Natural killer cell treated with Interleukin-12 subunit alpha and Interleukin-12 subunit beta and Interleukin-15 and Interleukin-18, amount 100 ng/mL, for 72 hours (primary cell): ENCODE measurements around the gene TEX44. TPM values are rescaled to one million over a fixed set of nuclear protein-coding genes. Genes with fewer than 3 reads are reported as not detected.

ENCODE experiments used
- ATAC-seq, 2 donors: fragments of 150-1000 bp; cut with Tn5 transposase in 1 of 2; sonication (Bioruptor Pico), chemical (Tn5 transposase) in 1 of 2; 2 replicates each; pipeline ENCODE4 v1.10.0; 2021
- DNase-seq: peaks from one replicate; pipeline ENCODE4 v3.0.0; 2022; ENCODE audit warnings: low spot score
- H3K27ac Mint-ChIP-seq, 2 donors: 1 replicate in 1 of 2; 2 replicates in 1 of 2; pipeline ENCODE4 v1.8.0; 2022; ENCODE audit warnings: mixed read lengths in 2 of 2, mild to moderate bottlenecking in 1 of 2, moderate library complexity in 1 of 2
- H3K27me3 Mint-ChIP-seq, 2 donors: 1 replicate in 1 of 2; 2 replicates in 1 of 2; pipeline ENCODE4 v1.8.0; 2022; ENCODE audit warnings: mixed read lengths in 2 of 2
- H3K36me3 Mint-ChIP-seq: one replicate; pipeline ENCODE4 v1.8.0; 2022; ENCODE audit warnings: mixed read lengths
- H3K4me1 Mint-ChIP-seq, 2 donors: 1 replicate in 1 of 2; 2 replicates in 1 of 2; pipeline ENCODE4 v1.8.0; 2022; ENCODE audit warnings: low read depth in 2 of 2, mixed read lengths in 2 of 2, mild to moderate bottlenecking in 1 of 2
- H3K4me3 Mint-ChIP-seq: one replicate; pipeline ENCODE4 v1.8.0; 2022; ENCODE audit warnings: mixed read lengths
- H3K9me3 Mint-ChIP-seq: 2 replicates; pipeline ENCODE4 v1.8.0; 2022; ENCODE audit warnings: mixed read lengths
- total RNA-seq, 2 donors: library from RNA; stranded (reverse); gene quantifications; one replicate each; pipeline ENCODE4 v1.2.3, GENCODE V29; 2022

Gene TEX44
- total RNA-seq, 2 donors from 2014 or later: not detected

DNA sequence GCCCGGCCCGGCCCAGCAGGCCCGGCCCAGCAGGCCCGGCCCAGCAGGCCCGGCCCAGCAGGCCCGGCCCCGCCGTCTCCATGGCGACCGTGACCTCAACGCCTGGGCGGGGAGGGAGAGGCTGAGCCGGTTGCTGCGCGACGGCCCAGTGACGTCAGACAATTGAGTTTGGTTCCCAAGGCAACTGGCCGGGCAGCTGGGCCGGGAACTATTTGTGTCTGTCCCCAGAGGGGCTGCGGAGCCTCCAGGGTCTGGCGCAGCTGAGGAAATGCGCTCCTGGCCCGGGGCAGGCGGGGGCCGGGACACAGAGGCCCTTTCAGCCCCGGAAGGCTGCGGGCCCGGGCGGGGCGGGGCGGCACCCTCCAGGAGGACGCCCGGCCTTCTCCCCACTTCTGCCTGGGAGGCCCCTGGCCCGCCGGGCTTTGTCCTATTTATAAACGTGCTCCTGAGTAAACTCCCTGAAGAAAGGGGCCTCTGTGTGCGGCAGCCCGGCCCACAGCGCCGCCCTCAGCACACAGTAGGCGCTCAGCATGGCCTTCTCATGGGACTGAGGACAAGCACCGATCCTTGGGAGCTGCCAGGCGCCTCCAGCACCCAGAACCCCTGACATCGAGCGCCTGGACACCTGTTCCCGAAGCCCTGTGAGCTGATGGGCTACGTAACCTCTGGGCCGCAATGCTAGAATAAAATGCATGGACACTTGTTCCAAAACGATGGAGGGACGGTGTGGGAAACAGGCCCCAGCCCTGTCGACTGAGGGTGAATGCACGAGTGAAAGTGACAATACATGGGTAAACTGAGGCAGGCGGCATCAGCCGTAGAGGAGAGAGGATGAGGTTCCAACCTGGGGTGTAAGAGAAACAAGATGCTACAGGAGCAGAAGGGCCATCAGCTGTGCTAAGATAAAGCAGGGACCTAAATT lies 12.3 kb downstream of the TEX44 start:
- H3K4me1 Mint-ChIP-seq: peaks cover 0 to 8% of the 10 kb centered on the region in 2 donors

DNA sequence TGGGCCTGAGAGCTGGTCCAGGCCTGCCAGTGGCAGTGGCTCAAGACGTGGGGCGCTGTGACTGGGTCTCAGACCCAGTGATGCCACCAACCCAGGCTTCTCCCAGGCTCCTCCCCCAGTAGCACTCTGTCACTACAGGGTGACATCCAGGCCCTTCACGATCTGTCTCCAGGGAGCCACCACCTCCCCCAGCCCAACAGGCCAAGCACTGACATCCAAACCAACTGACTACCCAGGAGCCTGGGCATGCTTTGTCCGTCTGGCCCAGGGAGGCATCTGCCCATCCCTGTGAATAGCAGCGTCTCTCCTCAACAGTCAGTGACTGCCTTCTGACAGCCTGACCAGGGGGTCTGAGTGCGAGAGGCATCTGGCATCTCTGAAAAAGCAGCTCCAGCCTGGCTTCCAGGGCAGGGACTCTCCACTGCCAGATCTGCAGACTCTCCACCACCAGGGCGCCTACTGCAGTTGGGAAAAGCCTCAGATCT lies 13.0 kb downstream of the TEX44 start:
- ATAC-seq: no peak
- DNase-seq: no peak
- H3K27me3 Mint-ChIP-seq: peaks cover 0 to 2% of the 10 kb centered on the region in 2 donors
- no peaks in the 10 kb centered on the region for H3K9me3 Mint-ChIP-seq
- H3K4me3 Mint-ChIP-seq: peak overlapping the region; percentile 26
- H3K27ac Mint-ChIP-seq: peak overlapping the region in 1 of 2 donors; percentile 47
- no peaks in the 10 kb centered on the region for H3K36me3 Mint-ChIP-seq
- H3K4me1 Mint-ChIP-seq: peaks cover 5 to 8% of the 10 kb centered on the region in 2 donors

More for the DNA sequence above, 12.3 kb downstream of the TEX44 start:
- H3K36me3 Mint-ChIP-seq: no peaks in the 10 kb centered on the region
- H3K27me3 Mint-ChIP-seq: no peaks in the 10 kb centered on the region
- peak overlapping the region; percentile 48 for H3K4me3 Mint-ChIP-seq
- H3K9me3 Mint-ChIP-seq: no peaks in the 10 kb centered on the region
- DNase-seq: peak; percentile 96
- peak; percentile 95 for ATAC-seq
- H3K27ac Mint-ChIP-seq: peak overlapping the region in 1 of 2 donors; percentile 47

DNA sequence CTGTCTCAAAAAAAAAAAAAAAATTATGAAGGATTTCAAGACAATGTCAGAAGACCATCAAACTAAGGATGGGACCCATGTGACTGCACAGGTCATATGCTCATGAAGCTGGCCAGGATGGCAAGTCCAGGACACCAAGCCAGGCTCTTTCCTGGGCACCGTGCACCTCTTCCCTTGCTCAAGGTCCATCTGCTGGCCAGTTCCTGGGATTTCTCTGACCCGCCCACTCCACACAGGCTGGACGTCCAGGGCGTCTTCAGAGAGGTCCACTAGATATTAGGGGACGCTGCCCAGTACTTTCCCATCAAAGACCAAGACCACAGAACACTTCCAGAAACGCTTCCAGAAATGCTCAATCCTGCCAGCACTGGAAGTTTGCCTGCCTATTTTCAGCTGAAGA lies 14.3 kb downstream of the TEX44 start:
- Mint-ChIP-seq H3K36me3 (no peaks in the 10 kb centered on the region), H3K9me3 (no peaks in the 10 kb centered on the region), H3K4me3 (no peak overlapping the region), H3K27ac (peak overlapping the region in 1 of 2 donors; percentile 47), H3K27me3 (peaks cover 0 to 2% of the 10 kb centered on the region in 2 donors), H3K4me1 (peaks cover 6 to 12% of the 10 kb centered on the region in 2 donors)
- ATAC-seq (no peak), DNase-seq (no peak)

DNA sequence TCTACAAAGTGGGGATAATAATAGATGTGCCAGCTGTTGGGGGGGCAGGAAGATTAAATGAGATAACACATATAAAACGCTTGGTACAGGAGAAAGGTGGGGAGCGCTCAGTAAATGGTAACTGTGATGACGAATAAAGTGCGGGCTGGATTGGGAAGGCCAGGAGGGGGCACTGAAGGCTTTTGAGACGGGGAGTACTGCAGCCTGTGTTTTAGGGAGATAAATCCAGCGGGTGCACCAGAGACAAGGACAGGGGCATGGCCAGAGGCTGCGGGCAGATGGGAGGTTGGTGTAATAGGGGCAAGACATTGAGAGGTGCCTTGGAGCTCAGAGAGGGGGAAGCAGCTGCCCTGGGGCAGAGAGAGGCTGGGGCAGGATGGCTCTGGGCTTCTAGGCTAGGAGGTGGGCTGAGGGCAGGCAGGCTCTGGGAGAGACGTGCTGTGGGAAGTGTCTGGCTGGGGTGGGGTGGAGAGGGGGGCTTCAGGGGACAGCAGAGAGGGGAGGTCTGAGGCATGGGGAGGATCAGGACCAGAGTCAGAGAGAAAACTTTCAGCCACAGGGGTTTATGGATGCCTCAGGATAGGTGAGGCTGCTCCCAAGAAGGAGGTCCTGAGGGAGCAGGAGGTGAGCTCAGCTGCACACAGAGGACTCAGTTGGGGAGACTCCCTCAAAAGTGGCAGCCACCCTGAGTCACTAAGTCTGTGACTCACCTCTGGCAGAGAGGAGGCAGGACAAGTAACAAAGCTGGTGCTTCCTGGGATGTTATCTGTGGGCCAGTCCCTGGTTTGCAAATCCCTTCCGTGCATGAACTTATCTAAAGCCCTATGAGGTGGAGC lies 18.8 kb downstream of the TEX44 start:
- peaks cover 0 to 2% of the 10 kb centered on the region in 2 donors for H3K27me3 Mint-ChIP-seq
- peaks cover 22 to 25% of the 10 kb centered on the region in 2 donors for H3K4me1 Mint-ChIP-seq
- H3K4me3 Mint-ChIP-seq: peak overlapping the region; percentile 84
- no peaks in the 10 kb centered on the region for H3K9me3 Mint-ChIP-seq
- DNase-seq: no peak
- no peaks in the 10 kb centered on the region for H3K36me3 Mint-ChIP-seq
- H3K27ac Mint-ChIP-seq: peak overlapping the region; percentile 43 to 51
- peak; percentile 45 to 59 for ATAC-seq

DNA sequence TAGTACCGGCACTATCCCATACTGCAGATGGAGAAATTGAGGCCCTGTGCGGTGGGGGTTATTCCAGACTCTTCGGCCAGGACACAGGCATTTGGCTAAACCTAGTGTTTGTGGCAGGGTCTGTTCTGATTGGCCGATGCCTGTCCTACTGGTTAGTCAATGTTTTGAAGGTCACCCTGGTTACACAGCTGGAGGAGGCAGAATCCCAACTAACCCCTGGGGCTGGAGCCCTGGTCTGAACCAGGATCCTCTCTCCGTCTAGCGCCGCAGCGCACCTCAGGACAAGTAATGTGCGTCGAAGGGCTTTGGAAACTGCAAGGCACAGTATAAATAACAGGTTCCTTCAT lies 19.4 kb downstream of the TEX44 start:
- Mint-ChIP-seq H3K36me3 (no peaks in the 10 kb centered on the region), H3K9me3 (no peaks in the 10 kb centered on the region), H3K4me3 (peak overlapping the region; percentile 84), H3K27me3 (peaks cover 0 to 2% of the 10 kb centered on the region in 2 donors), H3K4me1 (peaks cover 22 to 25% of the 10 kb centered on the region in 2 donors), H3K27ac (peak overlapping the region; percentile 43 to 51)
- no peak for ATAC-seq
- DNase-seq: no peak

DNA sequence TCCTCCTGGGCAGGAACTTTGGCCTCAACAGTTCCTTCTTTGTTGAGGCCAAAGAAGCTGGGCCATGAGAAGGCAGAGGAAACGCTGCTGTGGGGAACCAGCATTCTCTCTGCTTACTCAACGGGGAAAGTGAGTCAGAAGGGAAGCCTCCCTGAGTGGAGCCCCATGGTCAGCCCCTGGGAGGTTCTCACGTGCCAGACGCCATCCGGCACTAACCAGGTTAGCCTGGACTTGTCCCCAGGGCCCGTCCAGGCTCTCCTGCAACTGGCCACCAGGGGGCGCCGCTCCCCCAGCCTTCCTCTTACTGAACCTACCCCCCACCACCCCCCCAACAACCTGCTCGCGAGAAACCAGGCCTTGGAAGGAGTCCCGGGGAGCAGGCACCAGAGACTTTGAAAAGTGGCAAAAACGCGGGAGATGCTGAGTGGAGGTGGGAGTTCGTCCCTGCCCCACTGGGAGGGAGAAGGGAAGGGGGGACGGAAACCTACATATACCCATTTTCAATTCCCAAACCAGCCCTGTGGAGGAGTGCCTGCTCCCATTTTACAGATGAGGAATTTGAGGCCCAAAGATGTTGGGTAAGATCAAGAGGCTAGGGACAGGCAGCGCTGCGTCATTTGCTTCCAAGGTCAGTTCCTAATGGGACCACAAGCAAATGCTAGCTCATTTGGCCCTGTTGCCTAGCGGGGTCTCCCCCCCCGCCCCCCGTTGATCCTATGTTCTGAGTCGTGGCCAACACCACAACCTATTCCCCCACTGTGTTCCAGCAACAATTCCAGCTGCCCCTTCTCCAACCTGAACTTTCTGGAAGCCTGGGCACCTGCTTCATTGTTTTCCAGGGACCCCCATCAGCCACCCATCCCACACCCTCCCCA lies 20.0 kb downstream of the TEX44 start:
- ATAC-seq (peak; percentile 87 to 88), DNase-seq (peak; percentile 91)
- peaks cover 22 to 25% of the 10 kb centered on the region in 2 donors for H3K4me1 Mint-ChIP-seq
- no peaks in the 10 kb centered on the region for H3K36me3 Mint-ChIP-seq
- H3K27me3 Mint-ChIP-seq: peaks cover 0 to 2% of the 10 kb centered on the region in 2 donors
- peak overlapping the region; percentile 43 to 86 for H3K27ac Mint-ChIP-seq
- H3K9me3 Mint-ChIP-seq: no peaks in the 10 kb centered on the region
- peak overlapping the region; percentile 84 for H3K4me3 Mint-ChIP-seq

DNA sequence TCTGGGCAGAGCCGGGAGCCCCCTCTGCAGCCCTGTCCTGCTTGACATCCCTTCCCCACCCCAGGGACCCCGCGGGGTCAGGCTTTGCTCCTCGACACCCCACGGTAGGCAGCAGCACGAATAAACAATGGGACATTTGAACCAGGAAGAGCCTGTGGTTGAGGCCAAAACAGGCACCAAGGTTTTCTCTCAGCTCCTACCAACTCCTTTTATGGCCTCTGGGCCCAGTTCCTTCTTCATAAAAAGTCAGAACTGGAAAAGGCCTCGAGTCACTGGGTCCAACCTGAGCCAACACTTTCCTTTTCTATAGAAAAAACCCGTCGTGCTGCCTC lies 20.6 kb downstream of the TEX44 start:
- Mint-ChIP-seq H3K4me1 (peaks cover 22 to 25% of the 10 kb centered on the region in 2 donors), H3K4me3 (peak overlapping the region; percentile 84), H3K27me3 (peaks cover 0 to 2% of the 10 kb centered on the region in 2 donors), H3K36me3 (no peaks in the 10 kb centered on the region), H3K27ac (peak overlapping the region; percentile 43 to 86), H3K9me3 (no peaks in the 10 kb centered on the region)
- ATAC-seq: no peak
- DNase-seq: no peak

DNA sequence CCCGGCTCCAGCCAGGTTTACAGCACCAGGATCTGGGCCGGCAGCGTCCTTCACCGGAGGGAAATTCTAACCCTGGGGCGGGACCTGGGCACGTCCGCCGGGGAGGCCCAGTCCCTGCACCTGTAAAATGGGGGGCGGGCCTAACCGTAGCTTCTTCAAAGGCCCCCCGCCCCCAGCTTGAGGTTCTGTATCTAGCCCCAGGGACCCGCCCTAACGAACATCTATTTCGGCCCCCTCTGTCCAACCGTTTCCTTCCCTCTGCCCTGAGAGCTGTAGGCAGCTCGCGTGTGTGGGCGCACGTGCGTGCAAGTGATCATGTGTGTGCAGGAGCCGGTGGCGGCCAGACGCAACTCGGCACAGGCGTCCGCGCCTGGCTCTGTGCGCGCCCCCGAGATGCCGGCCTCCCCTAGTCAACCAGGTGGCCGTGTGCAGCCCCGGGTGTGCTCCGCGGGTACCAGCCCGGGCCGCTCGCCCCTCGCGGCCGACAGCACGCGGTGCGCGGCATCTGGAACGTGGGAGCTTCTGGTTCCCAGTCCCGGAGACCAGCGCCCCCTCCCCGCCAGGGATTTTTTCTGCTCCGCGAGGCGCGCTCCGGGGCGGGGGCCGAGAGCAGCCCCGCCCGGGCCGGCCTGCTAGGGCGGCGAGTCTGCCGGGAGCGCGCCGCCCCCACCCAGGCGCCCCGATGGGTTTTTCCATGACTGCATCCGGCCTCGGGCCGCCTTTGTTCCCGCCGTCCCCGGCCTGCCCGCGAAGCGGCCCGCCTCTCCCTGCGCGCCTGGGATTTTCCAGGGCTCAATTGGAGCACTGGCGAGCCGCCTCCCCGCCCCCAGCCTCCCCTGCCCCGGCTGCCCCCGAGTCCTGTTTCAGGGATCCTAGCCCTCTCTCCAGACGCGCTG lies 21.2 kb downstream of the TEX44 start:
- DNase-seq (peak; percentile 80), ATAC-seq (peak; percentile 62 to 80)
- Mint-ChIP-seq H3K4me1 (peaks cover 22 to 25% of the 10 kb centered on the region in 2 donors), H3K4me3 (peak overlapping the region; percentile 84), H3K27ac (peak overlapping the region; percentile 43 to 86), H3K27me3 (peaks cover 0 to 2% of the 10 kb centered on the region in 2 donors), H3K36me3 (no peaks in the 10 kb centered on the region), H3K9me3 (no peaks in the 10 kb centered on the region)

DNA sequence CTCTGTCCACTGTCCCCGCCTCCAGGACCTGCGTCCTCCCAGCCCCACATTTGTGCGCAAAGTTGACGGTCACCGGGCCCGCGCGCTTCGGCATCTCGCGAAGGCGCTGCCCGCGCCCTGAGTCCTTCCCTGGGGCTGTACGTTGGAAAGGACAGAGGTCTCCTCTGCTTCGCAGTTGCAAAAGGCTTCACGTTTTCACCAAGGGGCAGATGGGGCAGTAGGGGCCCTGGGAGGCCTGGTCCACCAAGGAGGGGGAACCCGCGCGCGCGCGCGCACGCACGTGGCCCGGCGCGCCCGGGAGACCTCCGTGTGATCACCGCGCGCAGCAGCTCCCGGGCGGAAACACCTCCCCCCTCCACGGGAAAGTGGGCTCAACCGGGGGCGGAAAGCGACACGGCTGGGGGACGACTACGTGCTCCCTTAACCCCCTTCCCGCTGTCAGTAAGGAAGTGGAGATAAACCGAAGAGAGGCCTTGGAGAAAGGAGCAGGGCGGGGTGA lies 21.9 kb downstream of the TEX44 start:
- Mint-ChIP-seq H3K36me3 (no peaks in the 10 kb centered on the region), H3K4me1 (peaks cover 22 to 25% of the 10 kb centered on the region in 2 donors), H3K9me3 (no peaks in the 10 kb centered on the region), H3K4me3 (peak overlapping the region; percentile 68), H3K27me3 (peaks cover 0 to 2% of the 10 kb centered on the region in 2 donors), H3K27ac (no peak overlapping the region)
- ATAC-seq: no peak
- DNase-seq: no peak

DNA sequence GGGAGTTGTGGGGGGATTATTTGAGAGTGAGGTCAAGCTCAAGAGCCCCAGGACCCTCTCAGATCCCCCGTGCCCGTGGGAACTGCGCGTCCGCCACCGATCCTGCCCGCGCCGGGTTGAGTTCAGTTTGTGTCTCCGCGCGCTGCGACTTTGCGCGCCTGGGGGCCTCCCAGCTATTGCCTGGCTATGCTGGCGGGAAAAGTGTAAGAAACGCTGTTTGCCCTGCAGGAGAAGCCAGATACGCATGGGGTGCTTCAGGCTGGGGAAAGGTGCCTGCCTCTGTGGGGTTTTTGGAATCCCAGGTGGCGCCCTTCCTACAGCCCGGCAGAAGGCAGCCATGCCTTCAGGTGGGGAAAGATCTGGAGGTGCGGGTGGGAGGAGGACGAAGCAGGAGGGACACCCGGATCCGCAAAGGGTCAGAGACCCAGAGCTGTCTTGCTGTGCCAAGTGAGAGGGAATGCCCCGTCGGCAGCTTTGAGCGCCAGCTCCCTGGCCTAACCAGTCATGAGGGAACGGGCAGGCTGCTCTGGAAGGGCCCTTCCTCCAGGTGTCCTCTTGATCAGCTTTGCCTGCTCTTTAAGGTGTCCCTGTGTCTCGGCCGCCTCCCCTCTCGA lies 22.5 kb downstream of the TEX44 start:
- Mint-ChIP-seq H3K9me3 (no peaks in the 10 kb centered on the region), H3K27ac (no peak overlapping the region), H3K27me3 (peaks cover 0 to 2% of the 10 kb centered on the region in 2 donors), H3K36me3 (no peaks in the 10 kb centered on the region), H3K4me3 (peak overlapping the region; percentile 15), H3K4me1 (peaks cover 22 to 25% of the 10 kb centered on the region in 2 donors)
- no peak for ATAC-seq
- DNase-seq: no peak

DNA sequence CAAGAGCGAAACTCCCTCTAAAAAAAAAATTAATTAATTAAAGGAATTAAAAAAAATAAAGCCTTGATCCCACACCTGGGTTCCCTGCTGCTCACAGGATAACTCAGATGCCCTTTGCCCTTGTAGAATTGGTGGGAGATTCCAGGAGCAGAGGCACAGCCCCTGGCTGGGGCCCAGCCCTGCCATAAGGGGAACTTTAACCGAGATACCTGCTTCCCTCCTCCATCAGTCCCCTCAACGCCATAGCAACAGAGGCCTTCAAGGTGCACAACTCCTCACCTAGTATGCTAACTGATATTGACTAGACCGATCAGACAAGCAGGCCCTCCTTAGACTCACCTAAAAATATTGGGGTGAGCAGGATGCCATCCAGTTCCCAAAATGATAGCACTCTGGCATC lies 23.6 kb downstream of the TEX44 start:
- Mint-ChIP-seq H3K36me3 (no peaks in the 10 kb centered on the region), H3K4me1 (peaks cover 16 to 22% of the 10 kb centered on the region in 2 donors), H3K9me3 (no peaks in the 10 kb centered on the region), H3K27ac (no peak overlapping the region), H3K27me3 (no peaks in the 10 kb centered on the region), H3K4me3 (no peak overlapping the region)
- no peak for ATAC-seq
- no peak for DNase-seq
